Measurements from ENCODE around the gene CLIC6. TPM values are rescaled to one million over a fixed set of nuclear protein-coding genes. Genes with fewer than 3 reads are reported as not detected.

CLIC6 gene
- total and polyA plus RNA-seq, 9 donors, result 1.0 to 12.2 (median 4.3) TPM

DNA sequence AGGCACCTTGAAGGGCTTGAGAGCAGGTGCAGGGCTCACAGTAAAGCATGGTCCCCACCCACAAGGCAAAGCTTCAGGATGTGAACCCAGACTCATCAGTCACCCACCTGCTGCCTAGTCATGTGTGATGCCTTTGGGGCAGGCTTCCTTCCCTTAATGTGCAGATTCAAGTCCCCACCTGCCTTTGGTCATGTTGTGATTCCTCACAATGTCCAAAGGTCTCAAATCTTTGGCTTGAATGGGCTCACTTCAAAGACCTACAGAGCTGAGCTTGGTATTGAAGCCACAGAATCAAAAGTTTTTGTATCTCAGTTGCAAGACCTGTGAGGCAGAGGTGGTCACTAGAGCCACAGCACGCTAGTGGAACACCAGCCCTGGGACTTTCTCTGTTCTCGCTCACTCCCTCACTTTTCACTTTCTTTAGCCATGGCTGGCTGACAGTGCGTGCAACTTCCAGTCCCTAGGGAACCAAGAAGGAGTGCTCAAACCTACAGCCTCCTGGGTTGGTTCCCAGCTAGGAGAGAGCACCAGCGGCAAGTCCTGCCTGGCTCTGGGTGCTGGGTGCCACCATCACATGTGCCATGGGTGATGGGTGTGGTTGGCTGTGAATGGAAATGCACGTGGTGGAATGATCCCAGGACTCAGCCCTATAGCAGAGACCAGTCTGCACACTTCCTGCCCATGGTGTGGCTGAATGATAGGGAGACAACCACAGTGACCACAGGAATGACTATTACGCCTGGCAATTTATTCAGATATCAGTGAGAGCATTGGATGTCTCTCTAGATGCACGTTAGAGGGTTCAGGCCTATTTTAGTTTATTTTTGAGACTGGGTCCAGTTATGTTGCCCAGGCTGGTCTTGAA is 26.4 kb upstream of the CLIC6 start:
- H3K4me3 ChIP-seq, result no peak overlapping the region
- H3K27ac ChIP-seq, result no peak overlapping the region
- H3K4me1 ChIP-seq (ENCODE audit: insufficient read depth), result no peaks in the 10 kb centered on the region
- WGBS, 3 donors, result 84 to 92% (median 85%) methylated on average over 7 of the region's 7 CpGs
- intact Hi-C loops (cut with DNase I), result no loop called here
- H3K36me3 ChIP-seq, result no peaks in the 10 kb centered on the region
- no peak for DNase-seq
- H3K9me3 ChIP-seq, result no peaks in the 10 kb centered on the region
- TF ChIP-seq POLR2A (IDR thresholded peaks at IDR 0.05) (no peak), EP300 (IDR thresholded peaks at IDR 0.05) (no peak)
- TF ChIP-seq, protein P1, sequence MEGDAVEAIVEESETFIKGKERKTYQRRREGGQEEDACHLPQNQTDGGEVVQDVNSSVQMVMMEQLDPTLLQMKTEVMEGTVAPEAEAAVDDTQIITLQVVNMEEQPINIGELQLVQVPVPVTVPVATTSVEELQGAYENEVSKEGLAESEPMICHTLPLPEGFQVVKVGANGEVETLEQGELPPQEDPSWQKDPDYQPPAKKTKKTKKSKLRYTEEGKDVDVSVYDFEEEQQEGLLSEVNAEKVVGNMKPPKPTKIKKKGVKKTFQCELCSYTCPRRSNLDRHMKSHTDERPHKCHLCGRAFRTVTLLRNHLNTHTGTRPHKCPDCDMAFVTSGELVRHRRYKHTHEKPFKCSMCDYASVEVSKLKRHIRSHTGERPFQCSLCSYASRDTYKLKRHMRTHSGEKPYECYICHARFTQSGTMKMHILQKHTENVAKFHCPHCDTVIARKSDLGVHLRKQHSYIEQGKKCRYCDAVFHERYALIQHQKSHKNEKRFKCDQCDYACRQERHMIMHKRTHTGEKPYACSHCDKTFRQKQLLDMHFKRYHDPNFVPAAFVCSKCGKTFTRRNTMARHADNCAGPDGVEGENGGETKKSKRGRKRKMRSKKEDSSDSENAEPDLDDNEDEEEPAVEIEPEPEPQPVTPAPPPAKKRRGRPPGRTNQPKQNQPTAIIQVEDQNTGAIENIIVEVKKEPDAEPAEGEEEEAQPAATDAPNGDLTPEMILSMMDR (IDR thresholded peaks at IDR 0.05), result no peak
- H3K27me3 ChIP-seq, result no peaks in the 10 kb centered on the region

DNA sequence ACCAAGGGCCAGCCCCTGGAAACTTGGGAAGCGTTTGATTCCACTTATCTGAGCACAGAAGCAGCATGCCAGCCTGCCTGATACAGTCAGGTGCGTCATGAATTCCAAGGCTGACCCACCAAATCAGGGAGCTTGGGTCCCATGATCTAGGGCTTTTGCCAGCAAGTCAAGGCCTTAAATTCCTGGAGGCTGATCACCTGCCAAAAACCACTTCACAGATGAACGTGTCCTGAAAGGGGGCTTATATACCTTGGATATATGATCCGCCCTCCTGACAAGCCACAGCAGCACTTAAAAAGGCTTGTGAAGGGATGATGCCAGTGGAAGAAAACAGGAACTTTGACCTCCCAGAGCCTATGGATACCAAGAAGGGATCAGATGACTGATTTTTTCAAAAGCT is 24.0 kb upstream of the CLIC6 start:
- no peak overlapping the region for H3K27ac ChIP-seq
- no peak for DNase-seq
- no peak overlapping the region for H3K4me3 ChIP-seq
- TF ChIP-seq EP300 (IDR thresholded peaks at IDR 0.05) (no peak), POLR2A (IDR thresholded peaks at IDR 0.05) (no peak)
- TF ChIP-seq, protein P1 (IDR thresholded peaks at IDR 0.05), result no peak
- no peaks in the 10 kb centered on the region for H3K9me3 ChIP-seq
- H3K36me3 ChIP-seq, result no peaks in the 10 kb centered on the region
- no peaks in the 10 kb centered on the region for H3K4me1 ChIP-seq (ENCODE audit: insufficient read depth)
- 51 to 65% (median 52%) methylated on average over 4 of the region's 4 CpGs for WGBS, 3 donors
- intact Hi-C loops (cut with DNase I), result no loop called here
- no peaks in the 10 kb centered on the region for H3K27me3 ChIP-seq

GRCh38 chr21:34647555-34647954 is 21.2 kb upstream of the CLIC6 start:
- intact Hi-C loops (cut with DNase I), result no loop called here
- WGBS, 3 donors, result 43 to 59% (median 50%) methylated on average over 6 of the region's 6 CpGs

DNA sequence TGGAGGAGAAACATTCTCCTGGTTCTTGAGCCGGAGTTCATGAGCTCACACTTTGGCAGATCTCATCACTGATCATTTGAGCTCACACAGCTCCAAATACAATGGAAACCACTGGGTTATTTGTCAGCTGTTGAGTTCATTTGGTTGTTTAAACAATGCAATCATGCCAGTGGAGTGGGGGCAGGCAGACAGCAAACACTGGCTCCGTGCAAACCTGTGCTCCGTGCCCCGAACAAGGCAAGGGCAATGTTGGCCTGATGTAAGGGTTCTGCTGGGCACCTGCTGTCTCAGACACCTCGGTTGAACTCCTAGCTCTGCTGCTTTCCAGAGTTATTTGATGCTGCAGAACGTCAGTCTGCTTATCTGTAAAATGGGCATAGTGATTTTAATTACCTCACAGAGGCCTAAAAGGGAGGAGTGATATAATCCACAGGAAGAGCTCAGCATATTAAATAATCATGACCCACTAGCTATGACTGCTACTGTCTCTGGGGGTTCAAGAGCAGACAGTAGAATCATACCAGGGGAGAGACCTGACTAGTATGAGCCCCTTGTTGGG is 20.0 kb upstream of the CLIC6 start:
- Histone ChIP-seq H3K9me3 (no peaks in the 10 kb centered on the region), H3K4me1 (ENCODE audit: insufficient read depth) (no peaks in the 10 kb centered on the region), H3K4me3 (no peak overlapping the region), H3K27me3 (no peaks in the 10 kb centered on the region), H3K36me3 (no peaks in the 10 kb centered on the region), H3K27ac (no peak overlapping the region)
- no peak for DNase-seq
- 67 to 80% (median 68%) methylated on average over 6 of the region's 6 CpGs for WGBS, 3 donors
- intact Hi-C loops (cut with DNase I), result no loop called here
- no peak for TF ChIP-seq POLR2A (IDR thresholded peaks at IDR 0.05)
- no peak for TF ChIP-seq EP300 (IDR thresholded peaks at IDR 0.05)
- TF ChIP-seq, protein P1 (IDR thresholded peaks at IDR 0.05), result no peak

More at GRCh38 chr21:34647555-34647954, 21.2 kb upstream of the CLIC6 start:
- no peak for DNase-seq
- no peak overlapping the region for H3K4me3 ChIP-seq
- no peak overlapping the region for H3K27ac ChIP-seq
- H3K4me1 ChIP-seq (ENCODE audit: insufficient read depth), result no peaks in the 10 kb centered on the region
- no peaks in the 10 kb centered on the region for H3K27me3 ChIP-seq
- H3K36me3 ChIP-seq, result no peaks in the 10 kb centered on the region
- no peaks in the 10 kb centered on the region for H3K9me3 ChIP-seq
- TF ChIP-seq, protein P1 (IDR thresholded peaks at IDR 0.05), result no peak
- TF ChIP-seq POLR2A (IDR thresholded peaks at IDR 0.05) (no peak), EP300 (IDR thresholded peaks at IDR 0.05) (no peak)
